Neural progenitor cell (in vitro differentiated cells): ENCODE results near the gene NBPF4.

Source experiments
- EZH2 ChIP-seq: fragments of 200-600 bp; sonication (generic); IDR thresholded peaks from 2 replicates; pipeline ENCODE4 v1.6.1; 2017; ENCODE audit warnings: antibody characterized with exemption, mild to moderate bottlenecking, moderate library complexity
- EZH2phosphoT487 ChIP-seq: fragments of 200-600 bp; sonication (generic); IDR thresholded peaks from 2 replicates; pipeline ENCODE4 v1.6.1; 2017; ENCODE audit warnings: antibody characterized with exemption
- TF ChIP-seq, protein P1 (sequence below): fragments of 200-600 bp; sonication (generic); IDR thresholded peaks from 2 replicates; pipeline ENCODE4 v1.5.1; 2017; ENCODE audit warnings: antibody characterized with exemption, mild to moderate bottlenecking

GRCh38 chr1:108193333-108193732 is 50.5 kb downstream of the NBPF4 start:
- TF ChIP-seq, protein P1, sequence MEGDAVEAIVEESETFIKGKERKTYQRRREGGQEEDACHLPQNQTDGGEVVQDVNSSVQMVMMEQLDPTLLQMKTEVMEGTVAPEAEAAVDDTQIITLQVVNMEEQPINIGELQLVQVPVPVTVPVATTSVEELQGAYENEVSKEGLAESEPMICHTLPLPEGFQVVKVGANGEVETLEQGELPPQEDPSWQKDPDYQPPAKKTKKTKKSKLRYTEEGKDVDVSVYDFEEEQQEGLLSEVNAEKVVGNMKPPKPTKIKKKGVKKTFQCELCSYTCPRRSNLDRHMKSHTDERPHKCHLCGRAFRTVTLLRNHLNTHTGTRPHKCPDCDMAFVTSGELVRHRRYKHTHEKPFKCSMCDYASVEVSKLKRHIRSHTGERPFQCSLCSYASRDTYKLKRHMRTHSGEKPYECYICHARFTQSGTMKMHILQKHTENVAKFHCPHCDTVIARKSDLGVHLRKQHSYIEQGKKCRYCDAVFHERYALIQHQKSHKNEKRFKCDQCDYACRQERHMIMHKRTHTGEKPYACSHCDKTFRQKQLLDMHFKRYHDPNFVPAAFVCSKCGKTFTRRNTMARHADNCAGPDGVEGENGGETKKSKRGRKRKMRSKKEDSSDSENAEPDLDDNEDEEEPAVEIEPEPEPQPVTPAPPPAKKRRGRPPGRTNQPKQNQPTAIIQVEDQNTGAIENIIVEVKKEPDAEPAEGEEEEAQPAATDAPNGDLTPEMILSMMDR, result no peak
- TF ChIP-seq EZH2 (no peak), EZH2phosphoT487 (no peak)
